H1 (cell line): ENCODE results near the gene THUMPD2. TPM values are rescaled to one million over a fixed set of nuclear protein-coding genes. Genes with fewer than 3 reads are reported as not detected.
A peak's percentile ranks its signal among the peaks of the same experiment; 100 is the strongest.

Source experiments
- ATF2 ChIP-seq: IDR thresholded peaks from 2 replicates; pipeline ENCODE4 v1.6.1; 2012; ENCODE audit warnings: low read length, inconsistent platforms
- BCL11A ChIP-seq, 2 experiments: IDR thresholded peaks; one replicate each; pipeline ENCODE4 v1.6.1; 2011; ENCODE audit warnings: low read depth in 2 of 2, low read length in 2 of 2, mild to moderate bottlenecking in 2 of 2
- CEBPB ChIP-seq: IDR thresholded peaks from 2 replicates; pipeline ENCODE4 v1.6.1; 2012; ENCODE audit warnings: low read depth, low read length
- CHD1 ChIP-seq: IDR thresholded peaks from 2 replicates; pipeline ENCODE4 v1.6.1; 2012; ENCODE audit warnings: low read depth, low read length, improper control_type of control experiment
- CREB1 ChIP-seq: IDR thresholded peaks from 2 replicates; pipeline ENCODE4 v1.6.1; 2012; ENCODE audit warnings: inconsistent platforms
- GABPA ChIP-seq: IDR thresholded peaks from 2 replicates; pipeline ENCODE4 v1.6.1; 2011; ENCODE audit warnings: mild to moderate bottlenecking, low read length, moderate library complexity, borderline replicate concordance; ENCODE audit not compliant: insufficient read depth
- HDAC2 ChIP-seq, 2 experiments: fragments of 300-600 bp in 1 of 2; sonication (generic) in 1 of 2; IDR thresholded peaks; 2 replicates each; pipeline ENCODE4 v1.6.1; 2011 to 2012; ENCODE audit warnings: low read depth in 2 of 2, low read length in 2 of 2, mild to moderate bottlenecking in 2 of 2, moderate library complexity in 2 of 2, borderline replicate concordance in 1 of 2, inconsistent platforms in 1 of 2
- RNF2 ChIP-seq: fragments of 200-900, 300-1000 bp; sonication (generic); IDR thresholded peaks from 2 replicates; pipeline ENCODE4 v1.7.1; 2016; ENCODE audit warnings: borderline replicate concordance, low read depth, mild to moderate bottlenecking, antibody characterized with exemption, low read length; ENCODE audit not compliant: poor library complexity, severe bottlenecking; ENCODE audit errors: missing control alignments
- SIN3A ChIP-seq, 2 experiments: IDR thresholded peaks in 1 of 2; conservative IDR thresholded peaks in 1 of 2; 2 replicates each; pipeline ENCODE4 v1.6.1; 2011 to 2012; ENCODE audit warnings: low read length in 2 of 2, improper control_type of control experiment in 1 of 2, low read depth in 1 of 2, mild to moderate bottlenecking in 1 of 2
- SP4 ChIP-seq: IDR thresholded peaks from 2 replicates; pipeline ENCODE4 v1.6.1; 2012; ENCODE audit warnings: low read length, inconsistent platforms
- polyA plus RNA-seq, 7 experiments: library from polyadenylated mRNA; depleted of rRNA in 3 of 7; stranded (reverse) in 5 of 7; unstranded in 2 of 7; fragments of >200 nt in 5 of 7; fragments of 200-250 nt in 2 of 7; gene quantifications; 1 replicate in 5 of 7; 2 replicates in 1 of 7; 4 replicates in 1 of 7; pipeline versions ENCODE4 v1.2.1 to v1.2.3, GENCODE V29; 2011 to 2013; ENCODE audit warnings: missing spikeins in 2 of 7, mixed read lengths in 2 of 7
- total RNA-seq: library from RNA; stranded (reverse); fragmentation: NEBNext Ultra II Directional; extraction: Animal tissue kit (Norgen Biotek cat#: 25700); gene quantifications from 2 replicates; pipeline ENCODE4 v1.2.1, GENCODE V29; 2021

Gene THUMPD2
- total and polyA plus RNA-seq, 2 of the 8 experiments (the other 6 are each of a cell fraction or from before 2014, with no cell fraction given) = 8.6 to 17.0 TPM

GRCh38 chr2:39778775-39779340 is at the start of gene THUMPD2 (continued):
- TF ChIP-seq HDAC2 (IDR thresholded peaks at IDR 0.05; ENCODE audit: borderline replicate concordance in 1 of 2, low read depth in 2 of 2, low read length in 2 of 2) (no peak), ATF2 (no peak), RNF2 (no peak), SP4 (no peak), CREB1 (no peak), BCL11A (IDR thresholded peaks at IDR 0.05; ENCODE audit: low read depth in 2 of 2, low read length in 2 of 2) (no peak), SIN3A (conservative IDR thresholded peaks at IDR 0.05 in 1 of 2, IDR thresholded peaks at IDR 0.05 in 1 of 2; ENCODE audit: low read depth in 1 of 2, low read length in 2 of 2) (0 out of 4 replicates have a peak, but pooled peaks of 1 of the 2 experiments have one; percentile 5), CEBPB (no peak), GABPA (no peak), CHD1 (no peak)
